VCaP (cell line): ENCODE measurements around the gene PELI2.

Experiments used
- H3K27ac ChIP-seq: fragments of 450-650 bp; 2 replicates; pipeline ENCODE4 v1.5.1; 2017
- TF ChIP-seq, protein P1 (sequence below): fragments of 450-650 bp; conservative IDR thresholded peaks from 2 replicates; pipeline ENCODE4 v1.5.1; 2017; ENCODE audit warnings: mild to moderate bottlenecking, moderate library complexity

PELI2 gene

DNA sequence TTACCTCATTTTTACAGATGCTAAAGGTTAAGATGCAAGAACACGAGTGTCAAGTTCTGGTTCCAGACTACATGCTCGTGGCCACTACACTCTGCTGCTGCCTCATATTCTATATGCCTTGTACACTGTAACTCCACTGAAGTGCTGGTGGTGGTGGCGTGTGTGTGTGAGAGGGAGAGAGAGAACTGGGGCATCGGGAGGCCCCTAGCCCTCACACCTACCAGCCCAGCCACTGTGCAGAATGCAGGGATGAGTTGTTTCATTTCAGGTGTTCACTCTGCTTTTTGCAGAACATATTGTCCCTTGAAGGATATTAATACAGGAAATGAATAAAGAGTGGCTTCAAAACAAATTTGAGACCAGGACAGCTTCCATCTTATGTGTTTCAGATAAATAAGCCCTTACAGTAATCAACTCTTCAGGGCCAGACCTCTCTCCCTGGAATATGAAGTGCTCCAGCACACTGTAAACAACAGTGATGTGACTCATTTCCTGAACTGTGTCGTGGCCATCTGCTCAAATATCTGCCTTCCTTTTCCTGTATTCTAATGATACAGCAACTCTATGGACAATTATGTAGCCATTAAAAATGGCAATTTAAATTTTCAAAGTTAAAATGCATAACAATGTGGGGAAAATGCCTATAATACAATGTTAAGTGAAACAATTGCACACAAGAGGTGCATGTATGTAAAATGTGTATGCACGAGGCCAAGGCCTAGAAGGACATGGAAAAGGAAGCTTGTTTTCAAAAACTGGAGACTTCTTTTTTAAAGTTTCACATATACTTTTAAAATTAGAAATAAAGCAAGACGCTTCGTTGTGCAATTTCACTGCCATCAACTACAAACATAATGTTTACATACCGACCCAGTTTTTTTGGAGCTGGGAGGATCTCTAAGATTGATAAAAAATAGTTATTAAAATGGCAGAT lies 215.4 kb downstream of the PELI2 start:
- no peak overlapping the region for H3K27ac ChIP-seq
- TF ChIP-seq, protein P1, sequence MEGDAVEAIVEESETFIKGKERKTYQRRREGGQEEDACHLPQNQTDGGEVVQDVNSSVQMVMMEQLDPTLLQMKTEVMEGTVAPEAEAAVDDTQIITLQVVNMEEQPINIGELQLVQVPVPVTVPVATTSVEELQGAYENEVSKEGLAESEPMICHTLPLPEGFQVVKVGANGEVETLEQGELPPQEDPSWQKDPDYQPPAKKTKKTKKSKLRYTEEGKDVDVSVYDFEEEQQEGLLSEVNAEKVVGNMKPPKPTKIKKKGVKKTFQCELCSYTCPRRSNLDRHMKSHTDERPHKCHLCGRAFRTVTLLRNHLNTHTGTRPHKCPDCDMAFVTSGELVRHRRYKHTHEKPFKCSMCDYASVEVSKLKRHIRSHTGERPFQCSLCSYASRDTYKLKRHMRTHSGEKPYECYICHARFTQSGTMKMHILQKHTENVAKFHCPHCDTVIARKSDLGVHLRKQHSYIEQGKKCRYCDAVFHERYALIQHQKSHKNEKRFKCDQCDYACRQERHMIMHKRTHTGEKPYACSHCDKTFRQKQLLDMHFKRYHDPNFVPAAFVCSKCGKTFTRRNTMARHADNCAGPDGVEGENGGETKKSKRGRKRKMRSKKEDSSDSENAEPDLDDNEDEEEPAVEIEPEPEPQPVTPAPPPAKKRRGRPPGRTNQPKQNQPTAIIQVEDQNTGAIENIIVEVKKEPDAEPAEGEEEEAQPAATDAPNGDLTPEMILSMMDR = no peak

- no peak overlapping the region for H3K27ac ChIP-seq
- TF ChIP-seq, protein P1 = no peak
Observed at GRCh38 chr14:56334458-56334857, 216.2 kb downstream of the PELI2 start.

- TF ChIP-seq, protein P1 = no peak
- no peak overlapping the region for H3K27ac ChIP-seq
Observed at GRCh38 chr14:56338674-56339073, 220.5 kb downstream of the PELI2 start.

DNA sequence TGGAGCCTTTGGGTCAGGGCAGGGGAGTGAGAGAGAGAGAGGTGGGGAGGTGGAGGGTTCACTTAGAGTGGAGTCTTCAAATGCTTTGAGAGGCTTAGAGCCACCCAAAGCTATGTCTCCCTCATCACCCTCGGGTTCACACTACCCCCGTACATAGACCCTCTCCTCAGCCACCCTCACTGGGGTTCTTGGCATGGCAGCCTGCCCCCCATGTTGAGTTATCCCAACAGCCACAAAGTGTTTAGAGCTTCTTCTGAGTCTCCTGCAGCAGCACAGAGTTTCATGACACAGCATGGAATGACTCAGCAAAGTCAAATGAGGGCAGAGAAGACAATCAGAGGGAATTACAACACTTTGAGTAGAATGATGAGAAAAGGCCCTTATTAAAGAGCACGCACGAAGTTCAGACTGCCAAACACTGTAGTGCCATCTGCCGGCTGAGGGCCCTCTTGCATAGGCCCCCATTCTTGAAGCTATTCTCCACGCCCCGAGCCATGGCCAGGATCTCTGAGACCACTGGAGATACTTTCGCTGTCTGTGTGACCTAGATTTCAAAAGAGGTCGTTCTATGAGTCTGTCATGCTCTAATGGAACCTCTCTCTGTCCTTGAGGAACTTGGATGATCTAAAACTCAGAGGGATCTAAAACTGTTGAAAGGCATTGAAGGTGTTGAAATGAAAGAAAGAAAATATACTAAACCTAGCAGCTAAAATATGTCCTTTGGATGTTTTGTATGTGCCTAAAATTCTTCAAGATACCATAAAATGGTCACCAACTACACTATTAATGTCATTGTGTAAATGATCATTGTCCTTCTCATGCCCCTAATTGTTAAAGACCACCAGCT lies 221.9 kb downstream of the PELI2 start:
- TF ChIP-seq, protein P1 = peak; percentile 76
- no peak overlapping the region for H3K27ac ChIP-seq

DNA sequence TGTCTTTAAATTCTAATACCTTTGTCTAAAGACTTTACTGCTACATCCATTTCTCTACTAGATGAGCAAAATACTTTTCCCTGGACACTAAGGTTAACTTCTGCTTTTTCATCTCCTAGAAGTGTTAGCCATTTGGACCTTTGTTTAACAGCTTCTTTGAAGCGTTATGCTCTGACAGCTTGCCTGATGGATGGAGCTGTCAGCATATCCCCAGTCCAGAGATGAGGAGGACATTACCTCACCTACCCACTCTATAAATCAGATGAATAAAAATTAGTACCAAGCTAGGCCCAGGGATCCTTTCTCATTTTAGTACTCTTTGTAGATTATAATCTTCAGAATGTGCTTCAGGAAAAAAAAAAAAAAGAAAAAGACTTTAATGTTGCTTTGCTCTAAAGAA lies 222.7 kb downstream of the PELI2 start:
- no peak overlapping the region for H3K27ac ChIP-seq
- TF ChIP-seq, protein P1 = no peak

- no peak overlapping the region for H3K27ac ChIP-seq
- TF ChIP-seq, protein P1 = no peak
Observed at GRCh38 chr14:56341766-56342493, 223.7 kb downstream of the PELI2 start.
